Endothelial cell of umbilical vein (primary cell): ENCODE measurements around the gene PPP2CA.

Experiments
- CTCF ChIP-seq, 2 donors: IDR thresholded peaks; 1 replicate in 1 of 2; 2 replicates in 1 of 2; pipeline ENCODE4 v1.5.1; 2011; ENCODE audit warnings: low read length in 2 of 2, mild to moderate bottlenecking in 2 of 2, moderate library complexity in 2 of 2, control low read depth in 1 of 2, inconsistent platforms in 1 of 2, low read depth in 1 of 2; ENCODE audit not compliant: insufficient read depth in 1 of 2; ENCODE audit errors: extremely low read depth in 1 of 2
- EZH2 ChIP-seq: IDR thresholded peaks from 2 replicates; pipeline ENCODE4 v1.6.1; 2012; ENCODE audit warnings: borderline replicate concordance, low read depth, mild to moderate bottlenecking, moderate library complexity, low read length, inconsistent platforms; ENCODE audit not compliant: severe bottlenecking
- FOS ChIP-seq: IDR thresholded peaks from 2 replicates; pipeline ENCODE4 v1.6.1; 2011; ENCODE audit warnings: mild to moderate bottlenecking, low read length, moderate library complexity, borderline replicate concordance; ENCODE audit not compliant: insufficient read depth
- MAX ChIP-seq: IDR thresholded peaks from 2 replicates; pipeline ENCODE4 v1.6.1; 2011; ENCODE audit not compliant: insufficient read depth, insufficient read length
- MYC ChIP-seq: IDR thresholded peaks from one replicate; pipeline ENCODE4 v1.6.1; 2011; ENCODE audit warnings: mild to moderate bottlenecking, low read depth, low read length
- POLR2A ChIP-seq: IDR thresholded peaks from 2 replicates; pipeline ENCODE4 v1.6.1; 2012; ENCODE audit warnings: low read depth, mild to moderate bottlenecking, control low read depth, low read length
- POLR2AphosphoS5 ChIP-seq: IDR thresholded peaks from 2 replicates; pipeline ENCODE4 v1.6.1; 2012; ENCODE audit warnings: low read depth, mild to moderate bottlenecking, control low read depth, low read length, moderate library complexity; ENCODE audit not compliant: insufficient read depth

GRCh38 chr5:134162592-134162991 lies 63.3 kb downstream of the PPP2CA start:
- TF ChIP-seq POLR2A (no peak), CTCF (IDR thresholded peaks at IDR 0.05; ENCODE audit: extremely low read depth in 1 of 2, insufficient read depth in 1 of 2, low read depth in 1 of 2, low read length in 2 of 2) (no peak), MAX (no peak), MYC (no peak), POLR2AphosphoS5 (no peak), EZH2 (no peak), FOS (no peak)
